HL-60 (cell line): ENCODE data around the gene TMEM98.

Source experiments
- GABPA ChIP-seq: IDR thresholded peaks from 2 replicates; pipeline ENCODE4 v1.6.1; 2012; ENCODE audit warnings: low read depth
- POLR2AphosphoS5 ChIP-seq: IDR thresholded peaks from 2 replicates; pipeline ENCODE4 v1.6.1; 2012; ENCODE audit warnings: low read depth
- SPI1 ChIP-seq: IDR thresholded peaks from 2 replicates; pipeline ENCODE4 v1.6.1; 2012; ENCODE audit warnings: low read depth, mild to moderate bottlenecking, borderline replicate concordance
- TF ChIP-seq, protein P1 (sequence below): IDR thresholded peaks from one replicate; pipeline ENCODE4 v1.5.1; 2011; ENCODE audit warnings: low read length, control low read depth, inconsistent platforms; ENCODE audit not compliant: insufficient read depth

DNA sequence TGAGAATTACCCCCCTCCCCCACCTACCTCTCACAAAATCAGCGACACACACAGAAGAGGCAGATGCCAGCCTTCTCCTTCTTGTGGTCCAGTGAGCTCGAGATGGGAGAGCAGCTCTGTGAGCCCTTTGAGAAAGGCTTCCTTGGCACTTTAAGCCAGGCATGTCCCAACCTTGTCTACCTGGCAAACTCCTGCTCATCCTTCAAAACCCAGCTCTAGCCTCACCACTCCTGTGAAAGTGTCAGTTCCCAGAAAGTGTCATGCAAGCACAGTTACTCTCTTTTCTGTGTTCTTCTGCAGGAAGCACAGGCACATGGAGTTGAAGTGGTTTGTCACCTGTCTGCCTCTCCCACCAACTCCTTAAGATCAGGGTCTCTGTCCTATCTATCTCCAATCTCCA is 1.6 kb downstream of the TMEM98 start:
- TF ChIP-seq, protein P1, sequence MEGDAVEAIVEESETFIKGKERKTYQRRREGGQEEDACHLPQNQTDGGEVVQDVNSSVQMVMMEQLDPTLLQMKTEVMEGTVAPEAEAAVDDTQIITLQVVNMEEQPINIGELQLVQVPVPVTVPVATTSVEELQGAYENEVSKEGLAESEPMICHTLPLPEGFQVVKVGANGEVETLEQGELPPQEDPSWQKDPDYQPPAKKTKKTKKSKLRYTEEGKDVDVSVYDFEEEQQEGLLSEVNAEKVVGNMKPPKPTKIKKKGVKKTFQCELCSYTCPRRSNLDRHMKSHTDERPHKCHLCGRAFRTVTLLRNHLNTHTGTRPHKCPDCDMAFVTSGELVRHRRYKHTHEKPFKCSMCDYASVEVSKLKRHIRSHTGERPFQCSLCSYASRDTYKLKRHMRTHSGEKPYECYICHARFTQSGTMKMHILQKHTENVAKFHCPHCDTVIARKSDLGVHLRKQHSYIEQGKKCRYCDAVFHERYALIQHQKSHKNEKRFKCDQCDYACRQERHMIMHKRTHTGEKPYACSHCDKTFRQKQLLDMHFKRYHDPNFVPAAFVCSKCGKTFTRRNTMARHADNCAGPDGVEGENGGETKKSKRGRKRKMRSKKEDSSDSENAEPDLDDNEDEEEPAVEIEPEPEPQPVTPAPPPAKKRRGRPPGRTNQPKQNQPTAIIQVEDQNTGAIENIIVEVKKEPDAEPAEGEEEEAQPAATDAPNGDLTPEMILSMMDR: no peak
- TF ChIP-seq GABPA (no peak), POLR2AphosphoS5 (no peak), SPI1 (no peak)
